A549 (cell line): ENCODE data around the gene SELENOV.

Source experiments
- EHMT2 ChIP-seq: fragments of 200-600 bp; sonication (generic); IDR thresholded peaks from 2 replicates; pipeline ENCODE4 v1.6.1; 2016; ENCODE audit warnings: antibody characterized with exemption, low read depth, mild to moderate bottlenecking, moderate library complexity
- HEYL ChIP-seq: fragments of 250-450 bp; sonication (Bioruptor Pico); IDR thresholded peaks from 2 replicates; pipeline ENCODE4 v1.8.0; 2021; ENCODE audit warnings: mild to moderate bottlenecking, moderate library complexity
- HOXA7 ChIP-seq: fragments of 250-450 bp; sonication (Bioruptor Pico); IDR thresholded peaks from 2 replicates; pipeline ENCODE4 v1.5.0; 2020; ENCODE audit warnings: mild to moderate bottlenecking, moderate library complexity
- MYC ChIP-seq: IDR thresholded peaks from 2 replicates; pipeline ENCODE4 v1.6.1; 2012; ENCODE audit warnings: mild to moderate bottlenecking, inconsistent platforms, low read length, improper control_type of control experiment, borderline replicate concordance
- POLR2A ChIP-seq: IDR thresholded peaks from 2 replicates; pipeline ENCODE4 v1.6.1; 2012; ENCODE audit warnings: mild to moderate bottlenecking, low read length
- POLR2AphosphoS2 ChIP-seq: conservative IDR thresholded peaks from 2 replicates; pipeline ENCODE4 v1.6.1; 2012; ENCODE audit warnings: low read length, improper control_type of control experiment, inconsistent platforms
- TF ChIP-seq, protein P1 (sequence below): fragments of >200 bp; sonication (Bioruptor Twin); formaldehyde crosslinking; IDR thresholded peaks from 3 replicates; pipeline ENCODE4 v1.5.1; 2016
- TF ChIP-seq, protein P2 (sequence below): fragments of 450-650 bp; IDR thresholded peaks from 2 replicates; pipeline ENCODE4 v1.6.1; 2014; ENCODE audit warnings: antibody characterized with exemption
- TF ChIP-seq, protein P3 (sequence below): fragments of 200-600 bp; sonication (generic); IDR thresholded peaks from 2 replicates; pipeline ENCODE4 v1.6.1; 2016; ENCODE audit warnings: antibody characterized with exemption, mild to moderate bottlenecking, moderate library complexity

DNA sequence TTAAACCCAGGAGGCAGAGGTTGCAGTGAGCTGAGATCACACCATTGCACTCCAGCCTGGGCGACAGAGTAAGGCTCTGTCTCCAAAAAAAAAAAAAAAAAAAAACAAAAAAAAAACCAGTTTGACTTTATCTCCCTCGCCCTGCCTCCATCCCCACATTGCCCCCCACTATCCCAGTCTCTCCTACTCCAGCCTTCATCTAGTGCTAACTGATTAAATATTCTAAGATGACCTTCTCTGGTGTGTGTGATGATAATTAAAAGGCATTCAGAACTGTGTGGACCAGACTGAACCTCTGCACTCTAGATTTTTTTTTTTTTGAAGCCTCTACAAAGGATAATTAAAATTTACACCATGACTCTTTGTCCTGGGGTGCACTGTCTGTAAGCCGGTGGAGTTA is 22.2 kb upstream of the SELENOV start:
- TF ChIP-seq, protein P1, sequence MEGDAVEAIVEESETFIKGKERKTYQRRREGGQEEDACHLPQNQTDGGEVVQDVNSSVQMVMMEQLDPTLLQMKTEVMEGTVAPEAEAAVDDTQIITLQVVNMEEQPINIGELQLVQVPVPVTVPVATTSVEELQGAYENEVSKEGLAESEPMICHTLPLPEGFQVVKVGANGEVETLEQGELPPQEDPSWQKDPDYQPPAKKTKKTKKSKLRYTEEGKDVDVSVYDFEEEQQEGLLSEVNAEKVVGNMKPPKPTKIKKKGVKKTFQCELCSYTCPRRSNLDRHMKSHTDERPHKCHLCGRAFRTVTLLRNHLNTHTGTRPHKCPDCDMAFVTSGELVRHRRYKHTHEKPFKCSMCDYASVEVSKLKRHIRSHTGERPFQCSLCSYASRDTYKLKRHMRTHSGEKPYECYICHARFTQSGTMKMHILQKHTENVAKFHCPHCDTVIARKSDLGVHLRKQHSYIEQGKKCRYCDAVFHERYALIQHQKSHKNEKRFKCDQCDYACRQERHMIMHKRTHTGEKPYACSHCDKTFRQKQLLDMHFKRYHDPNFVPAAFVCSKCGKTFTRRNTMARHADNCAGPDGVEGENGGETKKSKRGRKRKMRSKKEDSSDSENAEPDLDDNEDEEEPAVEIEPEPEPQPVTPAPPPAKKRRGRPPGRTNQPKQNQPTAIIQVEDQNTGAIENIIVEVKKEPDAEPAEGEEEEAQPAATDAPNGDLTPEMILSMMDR, result no peak
- TF ChIP-seq, protein P2, sequence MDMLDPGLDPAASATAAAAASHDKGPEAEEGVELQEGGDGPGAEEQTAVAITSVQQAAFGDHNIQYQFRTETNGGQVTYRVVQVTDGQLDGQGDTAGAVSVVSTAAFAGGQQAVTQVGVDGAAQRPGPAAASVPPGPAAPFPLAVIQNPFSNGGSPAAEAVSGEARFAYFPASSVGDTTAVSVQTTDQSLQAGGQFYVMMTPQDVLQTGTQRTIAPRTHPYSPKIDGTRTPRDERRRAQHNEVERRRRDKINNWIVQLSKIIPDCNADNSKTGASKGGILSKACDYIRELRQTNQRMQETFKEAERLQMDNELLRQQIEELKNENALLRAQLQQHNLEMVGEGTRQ, result no peak
- TF ChIP-seq, protein P3, sequence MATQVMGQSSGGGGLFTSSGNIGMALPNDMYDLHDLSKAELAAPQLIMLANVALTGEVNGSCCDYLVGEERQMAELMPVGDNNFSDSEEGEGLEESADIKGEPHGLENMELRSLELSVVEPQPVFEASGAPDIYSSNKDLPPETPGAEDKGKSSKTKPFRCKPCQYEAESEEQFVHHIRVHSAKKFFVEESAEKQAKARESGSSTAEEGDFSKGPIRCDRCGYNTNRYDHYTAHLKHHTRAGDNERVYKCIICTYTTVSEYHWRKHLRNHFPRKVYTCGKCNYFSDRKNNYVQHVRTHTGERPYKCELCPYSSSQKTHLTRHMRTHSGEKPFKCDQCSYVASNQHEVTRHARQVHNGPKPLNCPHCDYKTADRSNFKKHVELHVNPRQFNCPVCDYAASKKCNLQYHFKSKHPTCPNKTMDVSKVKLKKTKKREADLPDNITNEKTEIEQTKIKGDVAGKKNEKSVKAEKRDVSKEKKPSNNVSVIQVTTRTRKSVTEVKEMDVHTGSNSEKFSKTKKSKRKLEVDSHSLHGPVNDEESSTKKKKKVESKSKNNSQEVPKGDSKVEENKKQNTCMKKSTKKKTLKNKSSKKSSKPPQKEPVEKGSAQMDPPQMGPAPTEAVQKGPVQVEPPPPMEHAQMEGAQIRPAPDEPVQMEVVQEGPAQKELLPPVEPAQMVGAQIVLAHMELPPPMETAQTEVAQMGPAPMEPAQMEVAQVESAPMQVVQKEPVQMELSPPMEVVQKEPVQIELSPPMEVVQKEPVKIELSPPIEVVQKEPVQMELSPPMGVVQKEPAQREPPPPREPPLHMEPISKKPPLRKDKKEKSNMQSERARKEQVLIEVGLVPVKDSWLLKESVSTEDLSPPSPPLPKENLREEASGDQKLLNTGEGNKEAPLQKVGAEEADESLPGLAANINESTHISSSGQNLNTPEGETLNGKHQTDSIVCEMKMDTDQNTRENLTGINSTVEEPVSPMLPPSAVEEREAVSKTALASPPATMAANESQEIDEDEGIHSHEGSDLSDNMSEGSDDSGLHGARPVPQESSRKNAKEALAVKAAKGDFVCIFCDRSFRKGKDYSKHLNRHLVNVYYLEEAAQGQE, result no peak
- TF ChIP-seq EHMT2 (no peak), POLR2AphosphoS2 (no peak), MYC (no peak), HEYL (CRISPR knock-in tag) (no peak), HOXA7 (CRISPR knock-in tag) (no peak), POLR2A (no peak)
